G401.6 (cell line): ENCODE measurements around the gene SMIM10L2A.
"Not testable (repeated sequence)": the region's sequence is repeated elsewhere in the genome, so short reads cannot be mapped to it uniquely, and the experiment has no call there.

Source experiments
- FAIRE-seq: peaks from 2 replicates; lab custom pipeline; 2012; peaks lifted over from hg19 to GRCh38; lab: Jason Lieb, UNC

Gene SMIM10L2A

DNA sequence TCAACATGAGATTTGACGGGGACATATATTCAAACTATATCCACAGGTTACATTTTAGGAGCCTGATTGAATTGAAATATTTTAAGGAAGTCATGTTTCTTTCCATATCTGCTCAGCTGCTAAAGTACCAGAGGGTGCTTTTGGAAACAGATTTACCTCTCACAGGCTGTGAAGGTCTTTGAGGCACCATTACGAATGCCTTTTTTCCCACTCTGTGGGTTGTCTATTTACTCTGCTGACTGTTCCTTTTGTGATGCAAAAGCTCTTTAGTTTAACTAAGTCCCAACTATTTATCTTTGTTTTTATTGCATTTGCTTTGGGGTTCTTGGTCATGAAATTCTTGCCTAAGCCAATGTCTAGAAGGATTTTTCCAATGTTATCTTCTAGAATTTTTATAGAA lies 40.0 kb downstream of the SMIM10L2A start:
- FAIRE-seq = not testable (repeated sequence)

DNA sequence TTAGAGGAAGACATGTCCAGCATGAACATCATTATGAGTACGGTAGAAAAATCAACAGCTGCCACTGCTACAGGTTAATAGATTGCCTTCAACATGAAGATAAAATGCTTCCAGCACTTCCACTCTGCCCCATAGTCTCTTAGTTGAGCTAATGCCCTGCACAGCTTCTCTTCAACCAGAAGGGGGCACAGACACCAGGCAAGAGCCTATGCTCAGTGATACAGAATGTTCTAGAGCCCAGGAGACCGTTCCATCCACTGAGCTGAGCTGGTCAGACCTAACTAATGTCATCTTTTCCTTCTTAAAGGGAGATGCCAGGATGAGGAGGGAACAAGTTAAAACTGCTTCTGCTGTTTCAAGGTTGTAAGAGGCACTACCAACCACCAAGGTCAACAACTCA lies 42.2 kb downstream of the SMIM10L2A start:
- no peak for FAIRE-seq

DNA sequence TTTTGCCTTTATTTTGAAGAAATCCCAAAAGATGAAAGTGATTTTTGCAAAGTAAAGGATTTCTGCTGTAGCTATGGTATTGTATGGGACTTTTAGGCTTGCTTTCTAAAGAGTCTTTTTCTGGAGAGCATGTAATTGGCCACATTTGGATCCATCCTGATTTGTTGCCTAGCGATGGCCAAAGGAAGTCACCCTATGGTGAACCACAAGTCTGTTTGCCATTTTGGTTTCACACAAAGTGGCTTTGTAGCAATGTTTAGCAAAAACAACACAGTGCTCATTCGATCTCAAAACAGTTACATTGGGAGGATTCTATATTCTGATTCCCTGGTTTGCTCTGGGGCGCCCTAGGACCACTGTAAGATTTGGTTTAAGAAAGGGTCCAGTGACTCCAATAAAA lies 54.6 kb downstream of the SMIM10L2A start:
- FAIRE-seq = no peak

GRCh38 chrX:135477576-135477975 lies 55.8 kb downstream of the SMIM10L2A start:
- FAIRE-seq = no peak
